ENCODE results near the gene FMN1. TPM values are rescaled to one million over a fixed set of nuclear protein-coding genes. Genes with fewer than 3 reads are reported as not detected.
A peak's percentile ranks its signal among the peaks of the same experiment; 100 is the strongest.

Gene FMN1
- total RNA-seq, 1 donor from 2014 or later = 4.6 TPM

GRCh38 chr15:33119865-33120264 lies 74.6 kb downstream of the FMN1 start:
- ATAC-seq = no peak

DNA sequence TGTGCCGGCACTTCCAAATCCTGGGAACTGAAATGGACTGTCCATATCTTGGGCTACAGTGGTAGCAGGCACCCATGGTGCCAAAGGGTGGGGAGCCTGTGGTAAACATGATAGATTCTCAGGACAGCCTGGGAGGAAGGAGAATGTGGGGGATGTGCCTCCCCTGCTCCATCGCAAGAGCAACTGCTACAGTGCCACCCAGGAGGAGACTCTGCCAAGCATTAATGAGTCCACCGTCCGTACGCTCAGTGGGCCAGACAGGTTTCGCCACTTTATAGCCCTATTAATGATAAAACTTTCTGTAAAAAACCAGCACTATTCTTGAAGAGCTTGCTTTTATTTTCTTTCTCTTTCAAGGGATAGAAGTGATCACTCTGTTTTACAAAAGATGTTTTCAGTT lies 75.2 kb downstream of the FMN1 start:
- ATAC-seq = no peak

- no peak for ATAC-seq
These were observed 78.3 kb downstream of the FMN1 start for GRCh38 chr15:33116198-33116597.

GRCh38 chr15:33115191-33115861 lies 79.2 kb downstream of the FMN1 start:
- no peak for ATAC-seq

GRCh38 chr15:33114374-33114717 lies 80.2 kb downstream of the FMN1 start:
- no peak for ATAC-seq

GRCh38 chr15:33113666-33114373 lies 80.7 kb downstream of the FMN1 start:
- peak; percentile 48 for ATAC-seq

DNA sequence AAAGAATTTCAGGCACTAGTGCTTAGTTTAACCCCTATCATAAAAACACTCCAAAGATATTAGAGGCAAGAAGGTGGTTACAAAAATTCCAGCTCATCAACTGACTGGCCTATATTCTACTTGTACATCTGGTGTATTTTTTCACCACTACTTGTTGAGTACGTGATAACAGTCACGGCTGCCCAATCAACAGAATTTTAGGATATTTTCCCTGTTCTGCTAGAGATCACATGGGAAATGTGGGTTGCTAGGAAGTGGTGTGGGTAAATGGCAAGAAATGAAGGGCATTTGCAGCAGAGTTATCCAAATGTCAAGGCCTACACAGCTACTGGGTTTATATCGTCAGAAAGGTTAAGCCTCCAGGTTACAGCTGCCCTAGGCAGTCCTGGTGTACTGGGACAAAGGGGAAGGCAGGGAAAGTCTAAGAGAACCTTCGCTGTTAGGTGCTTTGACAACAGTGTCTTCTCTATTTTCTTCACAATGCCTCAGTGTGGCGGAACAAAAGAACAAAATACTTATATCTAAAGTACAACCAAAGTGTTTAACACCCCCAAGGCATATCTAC lies 81.9 kb downstream of the FMN1 start:
- ATAC-seq = no peak

DNA sequence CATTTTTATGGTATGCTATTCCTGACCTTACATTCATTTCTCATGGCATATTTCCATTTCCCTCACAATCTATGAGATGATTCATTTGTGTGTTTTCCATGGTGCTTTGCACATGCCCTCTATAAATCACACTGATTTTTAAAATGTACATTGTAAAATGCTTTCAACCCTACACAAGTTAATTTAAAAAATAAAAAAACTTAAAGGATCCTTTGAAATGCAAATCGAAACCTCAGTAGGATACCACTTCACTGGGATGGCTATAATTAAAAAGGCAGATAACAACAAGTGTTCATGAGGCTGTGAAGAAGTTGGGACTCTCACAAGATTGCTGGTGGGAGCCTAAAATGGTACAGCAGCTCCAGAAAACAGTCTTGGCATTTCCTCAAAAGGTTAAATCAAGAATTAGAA lies 83.5 kb downstream of the FMN1 start:
- ATAC-seq = peak; percentile 45

- no peak for ATAC-seq
These were observed 85.2 kb downstream of the FMN1 start for GRCh38 chr15:33109345-33109744.

- ATAC-seq = no peak
These were observed 86.0 kb downstream of the FMN1 start for GRCh38 chr15:33108518-33108917.

DNA sequence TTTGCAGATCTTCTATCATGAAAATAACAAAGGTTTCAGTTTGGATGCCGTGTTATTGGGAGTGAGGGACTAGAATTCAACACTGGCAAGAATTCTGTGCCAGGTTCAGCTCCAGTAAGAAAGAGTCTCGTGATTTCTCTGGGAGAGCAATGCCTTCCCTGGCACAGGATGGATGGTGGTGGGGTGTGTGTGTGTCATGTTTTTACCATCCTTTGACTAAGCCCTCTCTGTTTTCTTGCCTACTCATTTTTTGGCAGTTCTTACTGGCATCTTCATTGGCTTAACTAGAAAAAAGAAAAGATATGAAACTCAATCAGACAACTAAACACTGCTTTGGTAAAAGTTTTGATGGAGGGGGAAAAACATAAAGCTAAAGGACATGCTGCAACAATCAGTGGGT lies 86.6 kb downstream of the FMN1 start:
- ATAC-seq = no peak

DNA sequence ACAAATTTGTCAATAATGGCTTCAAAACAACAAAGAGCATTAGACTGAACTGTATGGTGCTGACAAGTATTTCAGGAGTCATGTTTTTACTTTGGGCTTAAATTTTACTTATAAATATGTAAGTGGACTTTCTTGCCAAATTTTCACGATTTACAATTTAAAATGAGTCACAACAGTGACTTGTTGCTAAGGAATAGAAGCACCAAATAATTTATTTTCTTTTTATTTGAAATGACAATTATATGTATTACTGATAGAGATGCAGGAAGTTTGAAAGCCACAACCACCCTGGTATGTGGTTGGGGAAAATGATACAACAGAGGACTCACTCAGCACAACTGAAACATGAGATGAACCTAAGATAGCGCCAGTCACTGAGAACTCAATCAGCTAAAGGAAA lies 90.3 kb downstream of the FMN1 start:
- ATAC-seq = no peak

- no peak for ATAC-seq
These were observed 93.5 kb downstream of the FMN1 start for GRCh38 chr15:33101036-33101435.

- no peak for ATAC-seq
These were observed 94.2 kb downstream of the FMN1 start for GRCh38 chr15:33100314-33100713.

DNA sequence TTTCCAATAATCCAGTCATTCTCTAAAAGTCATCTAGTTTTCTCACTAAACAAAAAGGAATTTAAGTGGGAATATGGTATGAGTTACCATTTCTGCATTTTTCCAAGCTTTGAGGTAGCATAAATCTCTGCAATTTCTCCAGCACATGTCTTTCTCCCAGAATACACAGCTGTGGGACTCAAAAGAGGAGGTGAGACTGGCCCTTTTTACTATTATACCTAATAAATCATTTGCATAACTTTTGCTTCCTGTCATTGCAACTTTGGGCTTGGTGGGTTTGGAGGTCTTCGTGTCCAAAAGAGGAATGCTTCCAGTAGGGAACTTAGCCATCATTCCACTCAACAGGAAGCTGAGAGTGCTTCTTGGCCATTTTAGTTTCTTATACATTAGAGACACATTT lies 94.8 kb downstream of the FMN1 start:
- no peak for ATAC-seq

DNA sequence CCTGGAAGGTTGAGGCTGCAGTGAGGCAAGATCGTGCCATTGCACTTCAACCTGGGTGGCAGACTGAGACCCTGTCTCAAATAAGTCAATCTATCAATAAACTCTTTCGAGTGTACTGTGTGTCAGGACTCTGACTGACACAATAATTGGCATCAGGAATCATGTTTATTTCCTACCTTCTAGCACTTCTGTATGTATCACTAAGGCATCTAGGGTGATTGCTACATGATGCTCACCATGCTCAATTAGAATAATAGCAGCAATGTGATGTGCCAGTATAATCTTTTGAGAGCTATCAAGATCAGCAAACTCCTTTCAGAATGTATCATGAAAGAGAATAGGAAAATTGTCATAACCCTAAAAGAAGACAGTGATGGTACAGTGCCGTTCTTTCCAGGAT lies 95.3 kb downstream of the FMN1 start:
- no peak for ATAC-seq

GRCh38 chr15:33098094-33099058 lies 96.1 kb downstream of the FMN1 start:
- ATAC-seq = no peak

- no peak for ATAC-seq
These were observed 98.4 kb downstream of the FMN1 start for GRCh38 chr15:33096134-33096533.

- no peak for ATAC-seq
These were observed 98.9 kb downstream of the FMN1 start for GRCh38 chr15:33095641-33096040.

- ATAC-seq = no peak
These were observed 100.2 kb downstream of the FMN1 start for GRCh38 chr15:33094336-33094735.

DNA sequence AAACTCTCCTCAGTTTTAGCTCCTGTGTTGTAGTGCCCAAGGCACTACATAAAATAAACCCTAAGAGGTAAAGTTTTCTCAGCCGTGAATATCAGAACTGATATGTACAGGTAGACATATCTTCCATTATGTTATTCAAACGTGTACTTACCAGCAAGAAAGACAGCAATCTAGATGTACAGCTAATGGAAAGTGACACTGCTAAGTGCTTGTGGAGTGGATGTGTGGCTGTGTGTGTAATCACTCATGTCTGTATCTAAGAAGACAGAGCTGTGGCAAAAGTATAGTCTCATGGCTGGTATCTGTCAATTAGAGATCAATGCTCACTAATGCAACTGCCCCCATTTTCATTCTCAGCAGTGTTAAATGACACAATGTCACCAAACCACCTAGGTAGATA lies 101.3 kb downstream of the FMN1 start:
- no peak for ATAC-seq

DNA sequence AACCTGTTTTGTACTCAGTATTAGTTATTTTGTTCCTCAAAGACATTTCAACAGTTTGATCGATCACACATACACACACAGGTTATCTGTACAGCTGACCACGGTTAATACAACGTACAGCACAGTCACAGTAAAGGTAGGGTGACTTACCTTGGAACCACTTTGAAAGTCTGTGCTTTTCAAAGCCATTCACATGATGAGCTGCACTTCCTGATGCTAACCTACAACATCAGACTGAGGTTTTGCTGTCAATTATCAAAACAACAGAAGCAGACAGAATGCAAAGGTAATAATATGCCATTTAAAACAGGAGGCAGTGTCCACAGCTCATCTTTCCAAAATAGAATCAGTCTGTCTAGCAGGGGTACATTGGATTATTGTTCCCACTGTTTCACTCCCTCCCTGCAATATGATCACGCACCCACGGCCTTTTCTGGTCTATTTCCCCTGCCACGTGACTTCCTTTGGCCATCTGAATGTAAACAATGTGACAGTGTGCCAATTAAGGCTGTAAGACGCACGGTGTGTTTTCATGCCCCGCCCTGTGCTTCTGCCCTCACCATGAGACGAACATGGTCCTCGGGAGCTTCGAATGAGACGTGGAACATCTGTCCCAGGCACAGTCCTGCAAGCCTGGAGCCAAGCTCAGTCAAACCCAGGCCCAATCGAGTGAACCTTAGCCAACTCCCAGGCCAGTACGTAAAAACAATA lies 102.4 kb downstream of the FMN1 start:
- ATAC-seq = no peak

Measured in esophagus mucosa (tissue), 1 donor.